ENCODE results near the gene OGFOD3.

DNA sequence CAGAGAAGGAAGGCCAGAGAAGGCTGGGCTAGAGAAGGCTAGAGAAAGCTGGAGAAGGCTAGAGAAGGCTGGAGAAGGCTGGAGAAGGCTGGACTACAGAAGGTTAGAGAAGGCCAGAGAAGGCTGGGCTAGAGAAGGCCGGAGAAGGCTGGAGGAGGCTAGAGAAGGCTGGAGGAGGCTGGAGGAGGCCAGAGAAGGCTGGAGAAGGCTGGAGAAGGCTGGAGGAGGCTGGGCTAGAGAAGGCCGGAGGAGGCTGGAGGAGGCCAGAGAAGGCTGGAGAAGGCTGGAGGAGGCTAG is 6.4 kb upstream of the OGFOD3 start:
- TF ChIP-seq CTCF (IDR thresholded peaks at IDR 0.05; ENCODE audit: borderline replicate concordance, extremely low read depth, low read length, poor library complexity, severe bottlenecking) (no peak), EZH2 (IDR thresholded peaks at IDR 0.05; ENCODE audit: borderline replicate concordance, low read depth, low read length, severe bottlenecking) (no peak)
